Fibroblast of lung (primary cell): ENCODE measurements around the gene AKAP6. TPM values are rescaled to one million over a fixed set of nuclear protein-coding genes. Genes with fewer than 3 reads are reported as not detected.

Experiments used
- DNase-seq, 2 donors: peaks; one replicate each; pipeline versions ENCODE4 v3.0.0 to v3.0.0-alpha.2; 2010; ENCODE audit warnings: low read depth in 2 of 2
- H2AFZ ChIP-seq: 2 replicates; pipeline ENCODE4 v1.5.1; 2012; ENCODE audit warnings: low read length, control low read depth, inconsistent platforms
- H3K27ac ChIP-seq: 2 replicates; pipeline ENCODE4 v1.5.1; 2011; ENCODE audit warnings: low read length, control low read depth; ENCODE audit not compliant: insufficient read depth
- H3K27me3 ChIP-seq: 2 replicates; pipeline ENCODE4 v1.5.1; 2011; ENCODE audit warnings: mild to moderate bottlenecking, low read length; ENCODE audit not compliant: control insufficient read depth, insufficient read depth
- H3K36me3 ChIP-seq: 2 replicates; pipeline ENCODE4 v1.5.1; 2011; ENCODE audit warnings: low read length; ENCODE audit not compliant: control insufficient read depth, insufficient read depth
- H3K4me1 ChIP-seq: 2 replicates; pipeline ENCODE4 v1.5.1; 2011; ENCODE audit warnings: low read length; ENCODE audit not compliant: control insufficient read depth, insufficient read depth; ENCODE audit errors: extremely low read depth
- H3K4me2 ChIP-seq: 2 replicates; pipeline ENCODE4 v1.5.1; 2011; ENCODE audit warnings: low read length, control low read depth; ENCODE audit not compliant: insufficient read depth; ENCODE audit errors: extremely low read depth
- H3K4me3 ChIP-seq, 4 experiments: fragments of 200-600 bp in 1 of 4; sonication (generic) in 1 of 4; replicated peaks in 1 of 4; 2 replicates each; pipeline ENCODE4 v1.5.1; 2011 to 2016; ENCODE audit warnings: low read length in 4 of 4, low read depth in 3 of 4, mild to moderate bottlenecking in 3 of 4, control low read depth in 2 of 4, inconsistent platforms in 1 of 4, mixed read lengths in 1 of 4; ENCODE audit not compliant: insufficient read depth in 1 of 4; ENCODE audit errors: control extremely low read depth in 1 of 4
- H3K79me2 ChIP-seq: 2 replicates; pipeline ENCODE4 v1.5.1; 2012; ENCODE audit warnings: mild to moderate bottlenecking, low read length, inconsistent platforms; ENCODE audit not compliant: control insufficient read depth, insufficient read depth
- H3K9ac ChIP-seq: 2 replicates; pipeline ENCODE4 v1.5.1; 2011; ENCODE audit warnings: mild to moderate bottlenecking, low read length, control low read depth; ENCODE audit not compliant: insufficient read depth
- H3K9me3 ChIP-seq: 2 replicates; pipeline ENCODE4 v1.5.1; 2012; ENCODE audit warnings: low read depth, low read length; ENCODE audit not compliant: control insufficient read depth, insufficient read depth
- H4K20me1 ChIP-seq: 2 replicates; pipeline ENCODE4 v1.5.1; 2011; ENCODE audit warnings: low read length; ENCODE audit not compliant: control insufficient read depth, insufficient read depth; ENCODE audit errors: extremely low read depth
- CTCF ChIP-seq, 2 donors: IDR thresholded peaks in 1 of 2; conservative IDR thresholded peaks in 1 of 2; 1 replicate in 1 of 2; 2 replicates in 1 of 2; pipeline ENCODE4 v1.5.1; 2011 to 2012; ENCODE audit warnings: low read length in 2 of 2, control low read depth in 1 of 2, inconsistent platforms in 1 of 2, low read depth in 1 of 2, mild to moderate bottlenecking in 1 of 2
- EZH2 ChIP-seq: IDR thresholded peaks from 2 replicates; pipeline ENCODE4 v1.5.1; 2012; ENCODE audit warnings: low read length, control low read depth, mild to moderate bottlenecking; ENCODE audit errors: missing control alignments
- polyA plus RNA-seq, 2 donors: library from polyadenylated mRNA; depleted of rRNA in 1 of 2; stranded (reverse) in 1 of 2; unstranded in 1 of 2; fragments of >200 nt; gene quantifications; 2 replicates each; pipeline ENCODE4 v1.2.1, GENCODE V29; 2011 to 2012; ENCODE audit warnings: missing spikeins in 1 of 2
- total RNA-seq: library from RNA; depleted of rRNA; stranded (reverse); fragments of >200 nt; gene quantifications from 2 replicates; pipeline ENCODE4 v1.2.1, GENCODE V29; 2014

The AKAP6 gene
- total and polyA plus RNA-seq, 2 donors (not counting 1 experiment from before 2014, with no cell fraction given): 3.3 to 10.9 TPM

GRCh38 chr14:32590157-32590556, 261.1 kb downstream of the AKAP6 start:
- no peak for DNase-seq
- no peak overlapping the region for H3K4me2 ChIP-seq

GRCh38 chr14:32593290-32593942, 264.3 kb downstream of the AKAP6 start:
- H3K4me3 ChIP-seq: no peak overlapping the region
- peak overlapping the region; percentile 20 for H3K4me2 ChIP-seq
- H3K4me1 ChIP-seq: peaks cover 20% of the 10 kb centered on the region
- TF ChIP-seq EZH2: no peak
- no peak for TF ChIP-seq CTCF (conservative IDR thresholded peaks at IDR 0.05 in 1 of 2, IDR thresholded peaks at IDR 0.05 in 1 of 2; ENCODE audit: low read depth in 1 of 2, low read length in 2 of 2)
- peak overlapping the region; percentile 24 for H3K27ac ChIP-seq
- H3K9ac ChIP-seq: no peak overlapping the region
- no peak overlapping the region for H2AFZ ChIP-seq
- no peaks in the 10 kb centered on the region for H3K27me3 ChIP-seq
- no peaks in the 10 kb centered on the region for H4K20me1 ChIP-seq
- DNase-seq: peak; percentile 33 to 95
- H3K9me3 ChIP-seq: no peaks in the 10 kb centered on the region
- H3K36me3 ChIP-seq: no peaks in the 10 kb centered on the region
- no peaks in the 10 kb centered on the region for H3K79me2 ChIP-seq

More at GRCh38 chr14:32590157-32590556, 261.1 kb downstream of the AKAP6 start:
- no peak overlapping the region for H2AFZ ChIP-seq
- no peak overlapping the region for H3K4me3 ChIP-seq
- peaks cover 16% of the 10 kb centered on the region for H3K4me1 ChIP-seq
- H3K79me2 ChIP-seq: no peaks in the 10 kb centered on the region
- no peak for TF ChIP-seq CTCF (conservative IDR thresholded peaks at IDR 0.05 in 1 of 2, IDR thresholded peaks at IDR 0.05 in 1 of 2; ENCODE audit: low read depth in 1 of 2, low read length in 2 of 2)
- no peak for TF ChIP-seq EZH2
- no peaks in the 10 kb centered on the region for H3K36me3 ChIP-seq
- H3K27ac ChIP-seq: no peak overlapping the region
- H3K27me3 ChIP-seq: no peaks in the 10 kb centered on the region
- H4K20me1 ChIP-seq: no peaks in the 10 kb centered on the region
- no peaks in the 10 kb centered on the region for H3K9me3 ChIP-seq
- no peak overlapping the region for H3K9ac ChIP-seq

- Histone ChIP-seq H3K9ac (no peak overlapping the region), H3K27me3 (no peaks in the 10 kb centered on the region), H3K36me3 (no peaks in the 10 kb centered on the region), H2AFZ (no peak overlapping the region), H4K20me1 (no peaks in the 10 kb centered on the region), H3K4me3 (no peak overlapping the region), H3K9me3 (no peaks in the 10 kb centered on the region), H3K79me2 (no peaks in the 10 kb centered on the region), H3K4me1 (peaks cover 20% of the 10 kb centered on the region), H3K4me2 (peak overlapping the region; percentile 7), H3K27ac (peak overlapping the region; percentile 51)
- TF ChIP-seq EZH2: no peak
- no peak for TF ChIP-seq CTCF (conservative IDR thresholded peaks at IDR 0.05 in 1 of 2, IDR thresholded peaks at IDR 0.05 in 1 of 2; ENCODE audit: low read depth in 1 of 2, low read length in 2 of 2)
- peak; percentile 36 to 79 for DNase-seq
These were observed 265.7 kb downstream of the AKAP6 start for GRCh38 chr14:32594766-32595165.
